Spleen (tissue), 7 donors: ENCODE data around the gene CERKL.

Experiments used
- POLR2AphosphoS5 ChIP-seq, 3 donors: sonication (generic); formaldehyde crosslinking; IDR thresholded peaks; one replicate each; pipeline ENCODE4 v1.5.1; 2017; ENCODE audit warnings: antibody characterized with exemption in 3 of 3
- TF ChIP-seq, protein P1 (sequence below), 11 experiments: fragments of 200-600 bp in 7 of 11; fragments of 450-650 bp in 4 of 11; sonication (generic) in 4 of 11; IDR thresholded peaks in 8 of 11; conservative IDR thresholded peaks in 3 of 11; 1 replicate in 7 of 11; 2 replicates in 4 of 11; pipeline versions ENCODE4 v1.4.0 to v1.8.0; 2016 to 2021; ENCODE audit warnings: antibody characterized with exemption in 11 of 11, inconsistent platforms in 4 of 11, mild to moderate bottlenecking in 1 of 11
- donor health status: DM: no; HTN: no; CAD: no; lungs with moderate emphysema.
- donor health status: DM: no; HTN: no; CAD: no.
- donor health status: DM: no; HTN: no; CAD: no.

DNA sequence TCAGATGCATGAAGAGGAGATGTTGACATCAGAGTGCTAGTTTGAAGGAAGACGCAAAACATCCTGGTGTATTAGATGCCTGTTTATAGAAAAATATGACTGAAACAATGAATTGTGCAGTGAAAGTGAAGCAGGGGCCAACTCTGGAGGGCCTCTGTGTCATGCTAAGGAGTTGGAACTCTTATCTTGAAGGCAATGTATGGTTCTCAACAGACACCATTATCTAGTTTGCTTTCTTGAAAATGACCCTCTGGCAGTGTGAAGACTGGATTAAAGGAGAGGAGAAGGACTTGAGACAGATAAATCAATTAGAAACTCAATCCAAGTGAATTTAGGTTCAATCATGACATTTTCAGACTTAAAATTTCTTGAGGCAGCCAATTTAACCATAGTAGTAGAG lies 136.7 kb downstream of the CERKL start:
- TF ChIP-seq, protein P1, sequence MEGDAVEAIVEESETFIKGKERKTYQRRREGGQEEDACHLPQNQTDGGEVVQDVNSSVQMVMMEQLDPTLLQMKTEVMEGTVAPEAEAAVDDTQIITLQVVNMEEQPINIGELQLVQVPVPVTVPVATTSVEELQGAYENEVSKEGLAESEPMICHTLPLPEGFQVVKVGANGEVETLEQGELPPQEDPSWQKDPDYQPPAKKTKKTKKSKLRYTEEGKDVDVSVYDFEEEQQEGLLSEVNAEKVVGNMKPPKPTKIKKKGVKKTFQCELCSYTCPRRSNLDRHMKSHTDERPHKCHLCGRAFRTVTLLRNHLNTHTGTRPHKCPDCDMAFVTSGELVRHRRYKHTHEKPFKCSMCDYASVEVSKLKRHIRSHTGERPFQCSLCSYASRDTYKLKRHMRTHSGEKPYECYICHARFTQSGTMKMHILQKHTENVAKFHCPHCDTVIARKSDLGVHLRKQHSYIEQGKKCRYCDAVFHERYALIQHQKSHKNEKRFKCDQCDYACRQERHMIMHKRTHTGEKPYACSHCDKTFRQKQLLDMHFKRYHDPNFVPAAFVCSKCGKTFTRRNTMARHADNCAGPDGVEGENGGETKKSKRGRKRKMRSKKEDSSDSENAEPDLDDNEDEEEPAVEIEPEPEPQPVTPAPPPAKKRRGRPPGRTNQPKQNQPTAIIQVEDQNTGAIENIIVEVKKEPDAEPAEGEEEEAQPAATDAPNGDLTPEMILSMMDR (IDR thresholded peaks at IDR 0.05 in 8 of 11, conservative IDR thresholded peaks at IDR 0.05 in 3 of 11): no peak
- TF ChIP-seq POLR2AphosphoS5 (IDR thresholded peaks at IDR 0.05): no peak
